ENCODE measurements around the gene CENATAC.
"Not testable (repeated sequence)": the region's sequence is repeated elsewhere in the genome, so short reads cannot be mapped to it uniquely, and the experiment has no call there.

CENATAC gene

DNA sequence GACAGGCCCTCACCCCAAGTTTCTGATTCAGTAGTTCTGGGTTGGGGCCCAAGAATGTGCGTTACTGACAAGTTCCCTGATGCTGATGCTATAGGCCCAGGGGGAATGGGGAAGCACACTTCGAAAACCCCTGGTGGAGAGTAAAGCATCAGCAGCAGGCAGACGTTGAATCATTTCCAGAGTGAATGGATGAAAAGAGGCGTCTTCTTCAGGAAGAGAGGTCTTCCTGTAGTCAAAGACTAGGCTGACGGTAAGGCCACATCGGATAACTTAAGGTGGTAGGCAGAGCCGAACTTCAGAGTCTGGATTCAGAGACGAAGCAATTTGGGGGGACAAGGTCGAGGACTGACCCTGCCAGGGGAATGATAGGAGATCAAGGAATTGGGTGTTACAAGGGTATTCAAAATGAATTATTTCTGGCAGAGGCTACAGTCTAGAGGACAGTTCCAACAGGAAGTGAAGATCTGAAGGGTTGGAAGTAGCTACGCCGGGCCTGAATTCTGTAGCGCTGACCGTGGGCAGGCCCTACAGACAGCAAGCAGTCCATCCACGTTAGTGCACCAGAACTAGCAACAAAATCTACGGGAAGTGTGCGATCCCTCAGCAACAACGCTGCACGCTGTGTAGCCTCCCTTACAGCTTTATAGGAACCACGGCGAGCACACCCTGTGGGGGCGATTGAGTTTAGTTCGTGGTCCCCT lies 862 bp upstream of the CENATAC start:
- DNase-seq = peak; percentile 50

DNA sequence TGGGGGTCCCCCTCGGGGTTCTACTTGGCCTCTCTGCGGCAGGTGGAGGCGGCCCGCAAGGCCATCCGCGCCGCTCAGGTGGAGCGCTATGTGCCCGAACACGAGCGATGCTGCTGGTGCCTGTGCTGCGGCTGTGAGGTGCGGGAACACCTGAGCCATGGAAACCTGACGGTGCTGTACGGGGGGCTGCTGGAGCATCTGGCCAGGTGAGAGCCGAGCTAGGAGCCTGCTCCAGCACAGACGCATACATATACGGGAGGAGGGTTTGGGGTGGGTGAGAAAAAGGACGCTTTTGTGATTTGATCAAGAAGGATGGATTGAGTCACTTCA lies 415 bp downstream of the CENATAC start:
- peak; percentile 46 for DNase-seq

DNA sequence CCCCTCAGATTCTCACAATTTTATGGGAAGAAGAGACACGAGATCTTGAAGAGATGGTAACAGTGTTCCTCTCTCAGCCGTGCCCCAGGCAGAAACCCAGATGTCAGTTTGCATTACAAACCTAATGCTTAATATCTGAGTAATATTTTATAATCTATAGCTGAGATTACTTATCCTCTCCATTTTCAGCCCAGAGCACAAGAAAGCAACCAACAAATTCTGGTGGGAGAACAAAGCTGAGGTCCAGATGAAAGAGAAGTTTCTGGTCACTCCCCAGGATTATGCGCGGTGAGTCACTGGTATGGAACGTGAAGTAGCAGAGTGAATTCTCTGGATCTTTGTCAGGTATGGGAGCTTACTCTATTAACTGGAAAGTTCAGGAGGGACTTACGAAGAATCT lies 884 bp downstream of the CENATAC start:
- no peak for DNase-seq

GRCh38 chr11:119000906-119001305 lies 3.0 kb downstream of the CENATAC start:
- no peak for DNase-seq

- DNase-seq = no peak
Observed at GRCh38 chr11:119006656-119007055, 8.7 kb downstream of the CENATAC start.

DNA sequence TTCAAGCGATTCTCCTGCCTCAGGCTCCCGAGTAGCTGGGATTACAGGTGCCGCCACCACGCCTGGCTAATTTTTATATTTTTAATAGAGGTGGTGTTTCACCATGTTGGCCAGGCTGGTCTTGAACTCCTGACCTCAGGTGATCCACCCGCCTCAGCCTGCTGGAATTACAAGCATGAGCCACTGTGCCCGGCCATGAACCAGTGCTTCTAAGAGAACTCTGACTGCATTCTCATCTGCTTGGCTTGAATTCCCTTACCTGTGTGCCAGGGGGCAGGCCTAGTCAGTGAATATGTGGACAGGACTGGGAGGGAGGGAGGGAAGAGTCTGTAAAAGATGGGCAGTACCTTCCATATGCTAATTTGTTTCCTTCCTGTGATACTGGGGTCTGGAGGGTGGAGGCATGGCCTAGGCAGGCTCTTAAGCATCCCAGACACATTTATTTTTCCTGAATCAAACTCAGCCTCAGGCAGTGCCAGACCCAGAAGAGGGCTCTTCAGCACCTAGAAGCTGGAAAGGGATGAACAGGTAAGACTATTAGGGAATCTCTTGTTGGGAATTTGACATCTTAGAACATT lies 13.6 kb downstream of the CENATAC start:
- no peak for DNase-seq

GRCh38 chr11:119012629-119013170 lies 14.8 kb downstream of the CENATAC start:
- DNase-seq = no peak

DNA sequence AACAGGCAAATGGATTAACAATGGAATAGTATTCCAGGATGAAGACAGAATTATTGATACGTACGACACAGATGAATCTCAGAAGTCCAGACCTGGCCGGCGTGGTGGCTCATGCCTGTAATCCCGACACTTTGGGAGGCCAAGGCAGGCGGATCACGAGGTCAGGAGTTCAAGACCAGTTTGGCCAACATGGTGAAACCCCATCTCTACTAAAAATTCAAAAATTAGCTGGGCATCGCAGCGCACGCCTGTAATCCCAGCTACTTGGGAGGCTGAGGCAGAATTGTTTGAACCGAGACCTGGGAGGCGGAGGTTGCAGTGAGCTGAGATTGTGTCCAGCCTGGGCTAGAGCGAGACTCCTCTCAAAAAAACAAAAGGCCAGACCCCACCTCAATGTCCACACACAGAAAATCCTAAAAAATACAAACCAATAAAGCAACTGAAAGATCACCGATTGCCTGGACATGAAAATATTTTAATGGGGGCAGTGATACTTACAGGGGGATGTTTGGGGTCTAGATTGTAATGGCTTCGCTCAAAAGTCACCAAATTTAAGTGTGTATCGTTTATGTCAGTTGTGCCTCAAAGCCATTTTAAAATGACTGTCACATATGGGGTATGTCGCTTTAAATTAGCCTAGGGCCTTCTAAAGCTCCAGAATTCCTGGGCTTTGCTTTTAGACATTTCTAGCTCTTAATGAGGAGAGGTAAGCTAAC lies 16.4 kb downstream of the CENATAC start:
- DNase-seq = no peak

- no peak for DNase-seq
Observed at GRCh38 chr11:119015054-119015611, 17.2 kb downstream of the CENATAC start.

DNA sequence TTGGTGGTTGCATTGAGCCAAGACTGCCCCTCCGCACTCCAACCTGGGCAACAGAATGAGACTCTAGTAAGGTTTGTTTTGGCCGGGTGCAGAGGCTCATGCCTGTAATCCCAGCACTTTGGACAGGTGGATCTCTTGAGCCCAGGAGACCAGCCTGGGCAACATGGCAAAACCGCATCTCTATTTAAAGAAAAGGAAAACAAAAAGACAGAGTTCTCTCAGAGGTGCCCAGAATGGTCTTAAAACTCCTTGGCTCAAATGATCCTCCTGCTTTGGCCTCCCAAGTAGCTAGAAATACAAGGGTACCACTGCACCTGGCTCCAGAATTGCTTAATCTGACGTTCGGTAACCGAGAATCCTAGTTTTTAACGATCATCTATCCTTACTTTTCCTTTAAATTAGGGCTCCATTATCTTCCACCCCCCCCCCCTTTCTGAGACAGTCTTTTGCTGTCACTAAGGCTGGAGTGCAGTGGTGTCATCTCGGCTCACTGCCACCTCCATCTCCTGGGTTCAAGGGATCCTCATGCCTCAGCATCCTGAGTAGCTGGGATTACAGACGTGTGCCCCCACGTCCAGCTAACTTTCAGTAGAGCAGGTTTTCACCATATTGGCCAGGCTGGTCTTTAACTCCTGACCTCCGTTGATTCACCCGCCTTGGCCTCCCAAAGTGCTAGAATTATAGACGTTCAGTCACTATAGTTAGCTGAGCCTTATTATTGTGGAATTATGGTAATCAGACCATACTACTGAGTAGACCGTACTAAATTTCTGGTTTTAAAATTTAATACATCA lies 18.5 kb downstream of the CENATAC start:
- DNase-seq = no peak

- DNase-seq = not testable (repeated sequence)
Observed at GRCh38 chr11:119017377-119017776, 19.4 kb downstream of the CENATAC start.

DNA sequence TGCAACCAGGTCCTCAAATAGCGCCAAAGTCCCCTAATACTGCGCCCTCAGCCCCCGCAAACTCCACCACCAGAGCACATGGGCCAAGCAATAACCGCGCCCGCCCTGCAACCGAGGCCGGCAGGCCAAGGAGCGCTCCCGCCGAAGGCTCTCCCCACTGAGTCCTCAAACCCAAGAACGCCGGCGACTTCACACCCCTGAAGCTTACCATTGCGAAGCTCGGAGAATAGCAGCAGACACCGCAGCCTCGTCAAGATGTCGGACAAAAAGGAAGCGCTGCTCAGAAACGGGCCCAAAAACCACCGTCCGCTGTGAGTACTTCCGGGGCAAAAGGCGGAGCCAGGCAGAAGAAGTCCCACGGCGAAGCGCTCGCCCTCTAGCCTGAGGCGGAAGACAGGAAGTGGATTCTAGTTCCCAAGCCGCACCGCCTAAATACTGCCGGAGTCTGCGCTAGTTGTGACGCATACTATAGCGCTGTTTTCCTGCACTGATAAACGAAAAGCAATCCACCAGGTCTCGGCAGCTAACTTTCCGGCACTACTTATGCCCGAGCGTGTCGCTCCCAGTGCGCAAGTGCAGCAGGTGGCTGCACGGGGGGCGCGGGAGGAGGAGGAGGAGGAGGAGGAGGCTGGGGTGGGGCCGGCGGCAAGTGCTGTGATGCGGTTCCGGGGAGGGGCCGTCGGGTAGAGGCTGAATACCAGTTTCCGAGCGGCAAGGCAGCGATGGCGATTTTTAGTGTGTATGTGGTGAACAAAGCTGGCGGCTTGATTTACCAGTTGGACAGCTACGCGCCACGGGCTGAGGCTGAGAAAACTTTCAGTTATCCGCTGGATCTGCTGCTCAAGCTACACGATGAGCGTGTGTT lies 20.4 kb downstream of the CENATAC start, which contains the start of the genes RPS25 and TRAPPC4:
Gene RPS25 (minus strand): TSS at position 270 of the 865 bp plus-strand sequence. CDS start 59 bp downstream, at position 211.
Gene TRAPPC4 (plus strand): TSS at position 693 of the 865 bp plus-strand sequence. CDS start 30 bp downstream, at position 723.
- peak; percentile 96 for DNase-seq

DNA sequence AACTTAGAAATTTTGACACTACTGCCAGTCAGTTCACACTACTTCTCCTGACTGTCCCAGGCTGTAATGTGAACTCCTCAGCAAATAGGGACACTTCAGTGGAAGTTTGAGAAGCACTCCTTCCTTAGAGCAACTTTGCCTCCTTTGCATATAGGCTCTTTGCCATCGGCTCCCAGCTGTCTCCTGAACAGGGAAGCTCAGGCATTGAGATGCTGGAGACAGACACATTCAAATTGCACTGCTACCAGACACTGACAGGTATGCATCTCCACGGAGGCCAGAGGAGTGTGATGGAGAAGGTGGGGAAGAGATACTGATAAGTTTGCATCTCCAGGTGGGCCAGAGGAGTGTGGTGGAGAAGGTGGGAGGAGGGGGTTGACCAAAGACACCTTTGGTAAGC lies 22.1 kb downstream of the CENATAC start:
- no peak for DNase-seq

- no peak for DNase-seq
Observed at GRCh38 chr11:119021631-119022030, 23.7 kb downstream of the CENATAC start.

DNA sequence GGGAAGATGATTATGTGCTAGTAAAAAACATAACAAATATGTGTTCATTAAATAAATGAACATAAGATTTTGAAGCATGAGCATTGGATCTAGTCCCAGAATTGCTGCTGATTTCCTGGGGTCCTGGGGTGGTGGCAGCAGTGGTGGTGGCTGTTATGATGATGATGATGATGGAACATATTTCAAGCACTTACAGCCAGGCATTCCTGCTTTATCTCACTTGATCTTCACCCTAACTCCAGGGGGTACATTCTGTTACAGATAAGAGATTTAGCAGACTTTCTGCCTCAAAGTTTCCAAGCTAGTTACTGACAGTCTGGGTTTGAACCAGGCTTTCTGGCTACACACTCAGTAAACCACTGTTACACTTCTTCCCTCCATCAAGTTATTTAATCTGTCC lies 25.8 kb downstream of the CENATAC start:
- no peak for DNase-seq

DNA sequence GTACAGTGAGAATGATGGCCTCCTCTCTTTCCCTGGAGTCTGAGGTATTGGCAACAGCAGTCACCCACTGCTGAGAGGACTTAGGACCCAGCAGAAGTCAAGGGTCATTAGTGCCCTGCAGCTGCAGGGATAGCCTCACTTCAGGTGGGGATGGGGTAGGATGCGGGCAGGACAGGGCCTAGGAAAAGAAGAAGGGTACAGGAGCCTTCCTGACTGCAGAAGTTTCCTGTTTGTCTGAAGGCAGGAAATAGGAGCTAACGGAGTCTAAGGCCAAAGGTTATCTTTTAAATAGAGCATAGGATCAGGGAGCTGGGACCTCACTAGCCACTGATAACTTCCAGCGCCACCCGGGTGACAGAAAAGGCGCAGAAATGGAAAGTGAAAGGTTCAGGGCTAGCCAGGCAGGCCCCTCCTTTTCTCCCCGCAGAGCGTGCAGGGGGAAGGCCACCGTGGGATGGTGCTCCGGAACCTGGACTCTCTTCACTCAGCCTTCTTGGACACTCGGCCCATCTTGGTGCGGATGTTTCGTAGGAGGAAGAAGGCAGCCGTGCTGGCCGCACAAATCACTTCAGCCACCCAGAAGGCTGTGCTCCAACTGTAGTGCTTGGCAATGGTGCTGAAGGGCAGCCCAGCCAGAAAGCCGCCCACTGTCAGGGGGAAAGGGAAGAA lies 26.6 kb downstream of the CENATAC start:
- DNase-seq = no peak

DNA sequence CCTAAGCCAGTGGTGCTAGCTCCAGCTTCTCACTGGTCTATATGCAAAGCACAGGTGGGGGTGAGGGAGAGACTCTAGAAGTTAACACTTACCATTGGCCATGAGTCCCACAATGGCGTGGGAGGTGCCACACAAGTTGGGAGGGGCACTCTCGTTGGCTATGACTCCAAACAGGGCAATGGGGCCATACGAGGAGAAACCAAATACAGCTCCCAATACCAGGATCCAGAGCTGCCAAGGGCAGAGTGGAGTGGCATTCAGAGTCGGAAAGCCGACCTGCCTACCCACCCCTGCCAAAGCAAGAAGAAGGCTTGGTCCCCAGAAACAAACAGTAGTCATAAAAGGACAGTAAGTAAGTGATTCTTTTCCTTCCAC lies 27.1 kb downstream of the CENATAC start:
- no peak for DNase-seq

DNA sequence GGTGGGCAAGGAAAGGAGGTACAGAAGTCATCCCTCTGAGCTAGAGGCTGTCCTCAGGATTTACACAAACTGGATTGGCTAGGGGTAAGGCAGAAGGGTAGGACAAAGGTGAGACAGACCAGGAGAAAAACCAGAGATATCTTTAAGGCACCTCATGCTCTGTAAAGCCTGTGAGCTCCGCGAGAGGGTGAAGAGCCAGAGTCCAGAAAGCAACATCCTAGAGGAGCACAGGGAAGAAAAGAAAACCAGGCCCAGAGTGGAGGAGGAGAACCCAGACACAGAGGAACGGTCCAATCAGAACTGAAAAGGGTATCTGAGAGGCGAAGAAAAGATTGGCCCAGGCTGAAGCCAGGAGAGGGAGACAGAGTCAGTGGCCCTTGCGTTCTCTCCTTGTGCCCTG lies 27.6 kb downstream of the CENATAC start:
- DNase-seq = no peak

DNA sequence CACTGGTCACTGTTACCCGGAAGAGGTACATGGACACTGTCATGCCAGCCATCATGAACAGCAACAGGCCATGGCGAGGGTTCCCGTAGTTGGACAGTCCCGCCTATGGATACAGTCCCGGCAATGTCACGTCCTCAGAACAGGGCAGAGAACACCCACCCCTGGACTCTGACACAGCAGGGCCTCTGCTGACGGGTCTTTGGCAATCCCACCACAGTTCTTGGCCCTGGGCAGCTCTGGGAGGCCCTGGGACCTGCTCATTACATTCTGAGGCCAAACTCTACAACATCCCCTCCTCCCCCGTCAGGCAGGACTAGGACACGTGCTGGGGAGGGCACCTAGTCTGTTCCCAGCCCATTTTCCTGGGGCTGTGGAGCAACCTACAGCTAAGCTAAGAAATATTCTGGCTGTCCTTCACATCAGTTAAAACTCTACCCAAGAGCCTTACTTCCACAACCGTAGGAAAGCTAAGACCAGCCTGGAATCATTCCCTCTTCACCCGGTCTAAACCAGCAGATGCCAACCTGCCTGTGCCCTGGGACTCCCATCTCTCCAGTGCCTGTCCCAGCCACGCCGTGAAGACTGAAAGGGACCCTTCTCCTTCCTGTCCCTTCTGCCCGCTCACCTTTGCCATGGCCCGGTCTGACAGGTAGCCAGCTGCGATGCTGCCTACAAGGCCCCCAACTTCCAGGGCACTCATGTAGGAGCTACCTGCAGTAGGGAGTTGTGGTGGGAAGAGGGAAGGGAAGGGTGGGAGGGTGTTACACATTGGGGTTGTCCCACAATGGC lies 28.2 kb downstream of the CENATAC start:
- no peak for DNase-seq

DNA sequence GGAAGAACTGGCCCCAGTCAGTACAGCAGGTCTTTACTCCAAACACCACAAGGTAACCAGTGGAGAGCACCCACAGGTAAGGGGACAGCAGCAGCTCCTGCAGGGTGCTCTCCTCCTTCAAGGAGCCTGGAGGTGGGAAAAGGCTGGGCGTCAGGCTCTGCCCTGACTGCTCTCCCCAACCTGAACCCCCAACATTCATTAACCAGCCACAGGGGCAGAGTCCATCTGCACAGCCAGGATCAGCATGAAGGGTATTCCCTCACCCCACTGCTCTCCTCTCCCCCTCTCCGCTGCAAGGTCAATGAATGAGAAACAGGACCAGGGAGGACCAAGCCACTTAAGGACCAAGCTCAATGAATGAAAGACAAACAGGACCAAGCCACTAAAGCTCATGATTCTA lies 29.0 kb downstream of the CENATAC start:
- DNase-seq = no peak

Measured in NCI-H146 (cell line).